ENCODE measurements around the gene GALNTL6. TPM values are rescaled to one million over a fixed set of nuclear protein-coding genes. Genes with fewer than 3 reads are reported as not detected.
"Not testable (repeated sequence)": the region's sequence is repeated elsewhere in the genome, so short reads cannot be mapped to it uniquely, and the experiment has no call there.

Gene GALNTL6
- total RNA-seq, 2 experiments from 2014 or later: not detected

DNA sequence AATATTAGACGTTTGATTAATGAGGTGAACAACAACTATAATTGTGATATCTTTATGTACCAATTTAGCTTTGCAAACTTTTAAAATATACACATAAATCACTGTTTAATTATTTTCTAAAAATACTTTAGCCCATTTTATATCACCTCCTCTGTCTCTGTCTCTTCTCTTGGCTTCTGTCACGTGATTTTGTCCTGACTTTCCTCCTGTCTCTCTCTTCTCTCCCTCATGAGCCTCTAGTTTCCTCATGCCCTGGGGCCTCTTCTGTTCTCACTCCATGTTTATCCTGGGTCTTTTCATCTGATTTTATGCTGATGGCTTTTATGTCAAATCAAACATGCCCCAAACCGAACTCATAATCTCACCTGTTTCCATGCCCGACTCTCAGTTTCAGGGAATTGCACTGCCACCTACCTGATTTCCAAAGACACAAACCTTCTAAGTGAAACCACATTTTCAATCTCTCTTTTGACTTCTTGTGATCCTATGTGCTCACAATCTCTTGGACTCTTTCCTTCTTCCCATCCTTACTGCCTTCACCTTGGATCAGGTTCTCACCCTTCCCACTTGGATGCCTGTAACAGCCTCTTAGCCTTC lies 1052.4 kb downstream of the GALNTL6 start:
- H3K27me3 Mint-ChIP-seq: no peaks in the 10 kb centered on the region
- H3K9me3 Mint-ChIP-seq (ENCODE audit: low read depth): no peaks in the 10 kb centered on the region
- ATAC-seq: no peak
- H3K36me3 Mint-ChIP-seq: no peaks in the 10 kb centered on the region
- no peak overlapping the region for H3K27ac Mint-ChIP-seq
- H3K4me3 Mint-ChIP-seq: no peak overlapping the region
- no peaks in the 10 kb centered on the region for H3K4me1 Mint-ChIP-seq
- no peak for DNase-seq
- CTCF ChIA-PET: no interaction called here

DNA sequence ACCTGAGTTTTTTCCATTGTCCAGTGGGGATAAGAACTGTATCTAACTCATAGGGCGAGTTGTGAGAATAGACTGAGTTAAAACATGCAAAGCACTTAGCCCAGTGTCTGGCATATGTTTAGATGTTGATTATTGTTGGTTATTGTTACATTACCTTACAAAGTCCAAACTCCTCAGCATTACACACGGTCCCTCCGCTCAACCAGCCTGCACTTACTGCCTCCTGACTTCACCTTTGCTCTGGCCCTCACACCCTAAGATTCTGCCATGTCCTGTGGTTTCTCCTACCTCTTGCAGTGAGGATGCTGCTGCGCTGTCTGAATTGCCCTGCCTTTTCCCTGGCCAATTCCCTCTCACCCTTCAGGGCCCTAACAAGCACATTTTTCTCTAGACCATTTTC lies 1053.2 kb downstream of the GALNTL6 start:
- no peaks in the 10 kb centered on the region for H3K9me3 Mint-ChIP-seq (ENCODE audit: low read depth)
- CTCF ChIA-PET: no interaction called here
- no peaks in the 10 kb centered on the region for H3K4me1 Mint-ChIP-seq
- no peaks in the 10 kb centered on the region for H3K36me3 Mint-ChIP-seq
- ATAC-seq: no peak
- no peak for DNase-seq
- no peak overlapping the region for H3K4me3 Mint-ChIP-seq
- H3K27ac Mint-ChIP-seq: no peak overlapping the region
- no peaks in the 10 kb centered on the region for H3K27me3 Mint-ChIP-seq

DNA sequence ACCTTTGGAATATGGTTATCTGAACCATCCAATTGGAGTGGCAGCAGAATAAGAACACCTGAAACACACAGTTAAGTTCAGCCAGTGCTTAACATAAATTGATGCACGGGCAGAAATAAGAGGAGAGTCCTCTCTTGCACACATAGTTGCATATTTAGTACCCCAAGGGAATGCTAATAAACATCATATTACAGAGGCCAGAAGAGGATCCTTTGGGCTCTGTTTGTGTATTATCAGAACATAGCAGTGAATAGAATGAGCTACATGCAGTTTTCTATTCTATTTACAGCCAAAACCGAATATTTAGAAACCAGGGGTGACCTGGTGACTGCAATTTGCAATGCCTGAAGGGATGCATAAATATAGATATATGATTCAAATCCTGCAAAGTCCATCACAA lies 1054.6 kb downstream of the GALNTL6 start:
- Mint-ChIP-seq H3K27me3 (no peaks in the 10 kb centered on the region), H3K27ac (no peak overlapping the region), H3K4me3 (no peak overlapping the region), H3K9me3 (ENCODE audit: low read depth) (no peaks in the 10 kb centered on the region), H3K36me3 (no peaks in the 10 kb centered on the region), H3K4me1 (no peaks in the 10 kb centered on the region)
- ATAC-seq (no peak), DNase-seq (no peak)
- CTCF ChIA-PET: no interaction called here

DNA sequence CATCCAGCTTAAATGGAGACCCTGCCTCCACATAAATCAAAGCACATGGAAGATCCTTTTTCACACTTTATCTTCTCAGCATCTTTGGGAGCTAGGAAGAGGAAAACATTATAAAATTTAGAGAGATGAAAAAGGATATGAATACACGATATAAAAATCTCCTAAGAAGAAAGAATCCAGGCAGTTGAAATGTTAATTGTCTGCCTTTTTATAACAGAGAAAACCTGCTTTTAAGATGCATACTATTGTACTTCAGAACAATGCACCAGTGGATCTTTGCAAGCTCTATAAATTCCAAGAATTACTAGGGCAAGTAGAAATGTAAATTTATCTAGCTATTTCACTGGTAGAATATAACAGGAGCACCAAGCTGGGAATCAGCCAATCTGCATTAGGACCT lies 1055.1 kb downstream of the GALNTL6 start:
- Mint-ChIP-seq H3K4me1 (no peaks in the 10 kb centered on the region), H3K4me3 (no peak overlapping the region), H3K27me3 (no peaks in the 10 kb centered on the region), H3K9me3 (ENCODE audit: low read depth) (no peaks in the 10 kb centered on the region), H3K27ac (no peak overlapping the region), H3K36me3 (no peaks in the 10 kb centered on the region)
- DNase-seq (no peak), ATAC-seq (no peak)
- CTCF ChIA-PET: no interaction called here

DNA sequence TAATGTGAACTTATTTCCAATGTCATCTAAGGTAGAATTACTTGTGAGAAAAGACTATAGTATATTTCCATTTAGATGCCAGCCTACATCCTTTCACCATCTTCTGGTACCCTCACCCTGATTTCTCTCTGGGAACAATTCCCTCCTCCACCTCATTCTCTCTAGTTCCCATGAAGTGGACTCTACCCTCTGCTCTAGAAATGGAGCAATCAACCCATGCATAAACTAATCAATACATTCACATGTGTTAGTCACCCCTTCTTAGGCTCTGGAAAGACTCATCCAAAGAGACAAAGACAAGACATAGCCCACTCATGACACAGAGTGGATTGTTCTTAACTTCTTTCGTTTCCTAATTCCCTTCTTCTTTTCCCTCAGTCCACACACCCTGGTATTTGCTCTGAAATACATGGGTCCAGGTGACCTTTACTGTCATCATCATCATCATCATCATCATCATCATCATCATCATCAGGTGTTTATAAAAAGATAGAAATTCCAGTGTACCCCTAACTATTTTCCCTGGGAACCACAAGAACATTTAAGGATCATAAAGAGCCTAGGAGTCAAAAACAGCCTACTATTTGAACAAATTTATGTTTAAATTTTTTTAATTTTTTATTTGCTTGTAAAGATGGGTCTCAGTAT lies 1056.5 kb downstream of the GALNTL6 start:
- no peak for DNase-seq
- CTCF ChIA-PET: no interaction called here
- H3K27me3 Mint-ChIP-seq: no peaks in the 10 kb centered on the region
- H3K36me3 Mint-ChIP-seq: no peaks in the 10 kb centered on the region
- no peak overlapping the region for H3K27ac Mint-ChIP-seq
- H3K9me3 Mint-ChIP-seq (ENCODE audit: low read depth): no peaks in the 10 kb centered on the region
- ATAC-seq: no peak
- no peaks in the 10 kb centered on the region for H3K4me1 Mint-ChIP-seq
- no peak overlapping the region for H3K4me3 Mint-ChIP-seq

DNA sequence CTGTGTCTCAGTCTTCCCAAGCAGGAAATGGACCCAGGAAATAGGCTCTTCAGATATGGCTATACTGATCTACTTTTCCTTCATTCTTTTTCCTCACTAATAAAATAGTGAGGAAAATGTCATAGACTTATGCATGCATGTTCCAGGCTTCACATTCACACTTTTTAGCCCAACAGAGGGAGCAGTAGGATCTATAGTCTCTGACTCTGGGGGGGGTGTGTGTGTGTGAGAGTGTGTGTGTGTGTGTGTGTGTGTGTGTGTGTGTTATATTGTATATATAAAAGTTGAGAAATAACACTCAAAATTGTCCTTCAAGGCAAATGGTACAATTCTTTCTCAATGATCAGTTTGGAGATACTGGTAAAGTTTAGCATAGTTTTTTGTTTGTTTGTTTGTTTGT lies 1058.2 kb downstream of the GALNTL6 start:
- Mint-ChIP-seq H3K9me3 (ENCODE audit: low read depth) (no peaks in the 10 kb centered on the region), H3K36me3 (no peaks in the 10 kb centered on the region), H3K27ac (no peak overlapping the region), H3K4me1 (no peaks in the 10 kb centered on the region), H3K4me3 (no peak overlapping the region), H3K27me3 (no peaks in the 10 kb centered on the region)
- ATAC-seq: no peak
- no peak for DNase-seq
- CTCF ChIA-PET: no interaction called here

DNA sequence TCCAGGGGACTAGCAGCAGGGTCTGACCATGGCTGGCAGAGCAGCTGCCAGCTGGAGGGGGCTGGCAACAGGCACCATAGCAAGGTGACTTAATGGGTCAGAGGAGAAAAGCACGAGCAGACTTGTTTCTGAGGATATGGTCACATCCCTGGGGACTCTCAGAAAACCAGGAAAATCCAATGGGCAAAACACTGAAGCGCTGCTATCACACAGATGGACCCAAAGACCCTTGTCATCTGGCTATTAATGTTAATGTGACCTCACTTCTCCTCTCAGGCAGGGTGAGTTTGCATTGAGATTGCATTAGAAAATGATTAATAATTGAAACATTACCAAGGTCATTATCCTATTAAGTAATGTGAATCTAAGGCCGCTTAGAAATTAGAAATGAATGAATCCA lies 1061.7 kb downstream of the GALNTL6 start:
- Mint-ChIP-seq H3K27ac (no peak overlapping the region), H3K36me3 (no peaks in the 10 kb centered on the region), H3K27me3 (no peaks in the 10 kb centered on the region), H3K4me1 (no peaks in the 10 kb centered on the region), H3K9me3 (ENCODE audit: low read depth) (no peaks in the 10 kb centered on the region), H3K4me3 (no peak overlapping the region)
- DNase-seq (no peak), ATAC-seq (no peak)
- CTCF ChIA-PET: no interaction called here

DNA sequence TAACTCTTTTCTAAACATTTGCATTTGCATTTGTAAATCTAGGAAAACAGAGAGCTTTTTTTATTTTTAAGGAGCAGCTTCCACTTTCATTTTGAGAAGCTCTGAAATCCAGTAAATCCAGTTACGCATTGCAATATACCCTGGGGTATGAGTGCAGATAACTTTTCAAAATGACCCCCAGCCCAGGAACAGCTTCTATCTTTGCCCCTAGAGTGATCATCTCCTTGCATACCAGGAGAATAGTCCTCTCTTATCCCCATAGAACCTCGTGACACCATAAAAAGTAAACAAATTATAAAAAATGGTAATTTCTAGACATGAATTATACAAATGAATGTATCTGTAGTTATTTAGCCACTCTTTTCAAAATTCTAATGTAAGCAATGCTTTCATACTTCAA lies 1063.2 kb downstream of the GALNTL6 start:
- no peak overlapping the region for H3K27ac Mint-ChIP-seq
- no peaks in the 10 kb centered on the region for H3K9me3 Mint-ChIP-seq (ENCODE audit: low read depth)
- DNase-seq: no peak
- H3K27me3 Mint-ChIP-seq: no peaks in the 10 kb centered on the region
- ATAC-seq: no peak
- CTCF ChIA-PET: no interaction called here
- H3K4me1 Mint-ChIP-seq: no peaks in the 10 kb centered on the region
- H3K4me3 Mint-ChIP-seq: no peak overlapping the region
- H3K36me3 Mint-ChIP-seq: no peaks in the 10 kb centered on the region

DNA sequence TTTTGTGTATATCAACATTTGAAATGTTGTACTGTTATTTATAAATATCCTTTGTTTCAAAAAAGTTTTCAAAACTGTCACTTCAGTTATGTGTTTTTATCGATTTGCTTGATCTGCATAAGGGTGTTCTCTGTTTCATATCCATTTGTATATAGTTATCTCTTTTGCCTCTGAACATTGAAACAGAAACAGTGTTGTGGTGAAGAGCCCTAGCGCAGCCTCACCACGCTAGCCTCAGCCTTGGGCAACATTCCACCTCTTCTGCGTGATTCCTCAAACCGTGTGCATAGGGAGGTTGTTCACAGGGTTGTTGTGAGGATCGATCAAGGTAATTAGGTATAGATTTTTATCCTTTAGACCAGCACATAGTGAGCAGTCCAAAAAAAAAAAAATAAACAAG lies 1068.4 kb downstream of the GALNTL6 start:
- DNase-seq (no peak), ATAC-seq (no peak)
- CTCF ChIA-PET: no interaction called here
- Mint-ChIP-seq H3K9me3 (ENCODE audit: low read depth) (no peaks in the 10 kb centered on the region), H3K4me1 (no peaks in the 10 kb centered on the region), H3K27ac (no peak overlapping the region), H3K36me3 (no peaks in the 10 kb centered on the region), H3K27me3 (no peaks in the 10 kb centered on the region), H3K4me3 (no peak overlapping the region)

DNA sequence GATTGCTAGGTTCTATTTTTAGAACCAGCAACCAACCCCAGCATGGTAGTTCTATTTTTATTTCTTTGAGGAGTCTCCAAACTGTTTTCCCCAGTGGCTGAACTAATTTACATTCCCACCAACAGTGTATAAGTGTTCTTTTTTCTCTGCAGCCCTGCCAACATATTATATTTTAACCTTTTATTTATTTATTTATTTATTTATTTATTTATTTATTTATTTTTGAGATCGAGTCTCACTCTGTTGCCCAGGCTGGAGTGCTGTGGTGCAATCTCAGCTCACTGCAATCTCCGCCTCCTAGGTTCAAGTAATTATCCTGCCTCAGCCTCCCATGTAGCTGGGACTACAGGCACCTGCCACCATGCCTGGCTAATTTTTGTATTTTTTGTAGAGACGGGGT lies 1074.2 kb downstream of the GALNTL6 start:
- not testable (repeated sequence) for H3K27ac Mint-ChIP-seq, H3K4me1 Mint-ChIP-seq

DNA sequence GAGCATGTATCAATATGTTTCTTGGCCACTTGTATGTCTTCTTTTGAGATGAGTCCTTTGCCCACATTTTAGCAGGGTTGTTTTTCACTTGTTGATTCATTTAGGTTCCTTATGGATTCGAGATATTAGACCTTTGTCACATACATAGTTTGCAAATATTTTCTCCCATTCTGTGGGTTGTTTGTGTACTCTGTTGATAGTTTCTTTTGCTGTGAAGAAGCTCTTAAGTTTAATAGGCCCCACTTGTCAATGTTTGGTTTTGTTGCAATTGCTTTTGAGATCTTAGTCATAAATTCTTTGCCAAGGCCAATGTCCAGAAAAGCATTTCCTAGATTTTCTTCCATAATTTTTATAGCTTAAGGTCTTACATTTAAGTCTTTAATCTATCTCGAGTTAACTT lies 1074.8 kb downstream of the GALNTL6 start:
- H3K9me3 Mint-ChIP-seq (ENCODE audit: low read depth): peaks cover 1% of the 10 kb centered on the region
- DNase-seq (no peak), ATAC-seq (no peak)
- no peaks in the 10 kb centered on the region for H3K27me3 Mint-ChIP-seq
- no peaks in the 10 kb centered on the region for H3K4me1 Mint-ChIP-seq
- CTCF ChIA-PET: no interaction called here
- no peaks in the 10 kb centered on the region for H3K36me3 Mint-ChIP-seq
- no peak overlapping the region for H3K4me3 Mint-ChIP-seq
- no peak overlapping the region for H3K27ac Mint-ChIP-seq

More for the DNA sequence above, 1074.2 kb downstream of the GALNTL6 start:
- DNase-seq; CTCF ChIA-PET; H3K27me3 Mint-ChIP-seq; ATAC-seq; H3K9me3 Mint-ChIP-seq (ENCODE audit: low read depth); H3K36me3 Mint-ChIP-seq; H3K4me3 Mint-ChIP-seq: not testable (repeated sequence)

DNA sequence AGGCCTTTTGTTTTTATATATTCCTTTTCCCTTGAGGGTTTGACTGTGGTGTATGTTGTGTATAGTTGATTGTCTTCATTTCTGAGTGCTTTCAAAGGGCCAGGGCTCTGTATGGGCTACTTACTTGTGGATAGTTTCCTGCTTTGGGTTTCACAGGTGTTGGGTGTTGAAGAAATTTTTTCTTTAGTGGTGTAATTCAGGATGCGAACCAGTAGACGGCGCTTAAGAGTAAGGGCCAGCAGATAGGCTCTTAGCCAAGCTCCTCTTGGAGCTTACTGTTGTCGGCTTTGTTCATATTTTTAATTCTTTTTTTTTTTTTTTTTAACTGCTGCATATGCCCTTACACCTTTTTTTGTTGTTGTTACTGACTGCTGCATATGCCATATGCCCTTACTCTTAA lies 1079.1 kb downstream of the GALNTL6 start:
- ATAC-seq: no peak
- H3K9me3 Mint-ChIP-seq (ENCODE audit: low read depth): peaks cover 1% of the 10 kb centered on the region
- no peak for DNase-seq
- no peaks in the 10 kb centered on the region for H3K4me1 Mint-ChIP-seq
- H3K4me3 Mint-ChIP-seq: no peak overlapping the region
- H3K36me3 Mint-ChIP-seq: no peaks in the 10 kb centered on the region
- CTCF ChIA-PET: no interaction called here
- no peaks in the 10 kb centered on the region for H3K27me3 Mint-ChIP-seq
- no peak overlapping the region for H3K27ac Mint-ChIP-seq

DNA sequence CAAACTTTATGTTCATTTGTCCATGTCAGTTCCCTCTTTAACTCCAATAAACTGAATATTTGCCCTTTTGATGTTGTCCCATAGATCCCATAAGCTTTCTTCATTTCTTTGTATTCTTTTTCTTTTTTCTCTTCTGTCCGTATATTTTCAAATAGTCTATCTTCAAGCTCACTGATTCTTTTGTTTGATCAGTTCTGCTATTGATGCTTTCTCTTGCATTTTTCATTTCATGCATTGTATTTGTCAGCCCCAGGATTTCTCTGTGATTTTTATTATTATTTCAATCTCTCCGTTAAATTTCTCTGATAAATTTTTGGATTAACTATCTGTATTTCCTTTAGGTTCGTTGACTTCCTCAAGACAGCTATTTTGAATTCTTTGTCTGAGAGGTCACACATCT lies 1082.5 kb downstream of the GALNTL6 start:
- Mint-ChIP-seq H3K9me3 (ENCODE audit: low read depth) (peaks cover 1% of the 10 kb centered on the region), H3K4me3 (no peak overlapping the region), H3K27me3 (no peaks in the 10 kb centered on the region), H3K4me1 (no peaks in the 10 kb centered on the region), H3K27ac (no peak overlapping the region), H3K36me3 (no peaks in the 10 kb centered on the region)
- no peak for ATAC-seq
- CTCF ChIA-PET: no interaction called here
- DNase-seq: no peak

DNA sequence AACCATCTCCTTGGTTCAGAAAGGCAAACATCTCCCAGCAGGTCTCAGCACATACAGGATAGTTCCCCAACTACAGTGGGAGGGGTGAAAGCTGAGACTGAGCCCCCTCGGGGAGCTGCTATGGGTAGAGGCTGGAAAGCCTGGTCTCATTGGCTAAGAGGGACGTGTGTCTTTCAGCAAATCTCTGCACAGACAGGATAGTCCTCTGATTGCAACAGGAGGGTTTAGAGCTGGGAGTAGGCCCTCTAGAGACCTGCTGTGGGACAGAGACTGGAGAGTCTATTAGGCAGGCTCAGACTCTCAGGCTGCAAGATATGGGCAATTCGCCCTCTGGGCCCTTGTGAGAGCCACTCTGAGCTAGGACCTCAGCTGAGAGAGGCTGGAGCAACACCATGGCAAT lies 1083.8 kb downstream of the GALNTL6 start:
- H3K27me3 Mint-ChIP-seq: no peaks in the 10 kb centered on the region
- no peak overlapping the region for H3K27ac Mint-ChIP-seq
- ATAC-seq (no peak), DNase-seq (no peak)
- no peaks in the 10 kb centered on the region for H3K4me1 Mint-ChIP-seq
- H3K4me3 Mint-ChIP-seq: no peak overlapping the region
- CTCF ChIA-PET: no interaction called here
- H3K9me3 Mint-ChIP-seq (ENCODE audit: low read depth): no peaks in the 10 kb centered on the region
- H3K36me3 Mint-ChIP-seq: no peaks in the 10 kb centered on the region

DNA sequence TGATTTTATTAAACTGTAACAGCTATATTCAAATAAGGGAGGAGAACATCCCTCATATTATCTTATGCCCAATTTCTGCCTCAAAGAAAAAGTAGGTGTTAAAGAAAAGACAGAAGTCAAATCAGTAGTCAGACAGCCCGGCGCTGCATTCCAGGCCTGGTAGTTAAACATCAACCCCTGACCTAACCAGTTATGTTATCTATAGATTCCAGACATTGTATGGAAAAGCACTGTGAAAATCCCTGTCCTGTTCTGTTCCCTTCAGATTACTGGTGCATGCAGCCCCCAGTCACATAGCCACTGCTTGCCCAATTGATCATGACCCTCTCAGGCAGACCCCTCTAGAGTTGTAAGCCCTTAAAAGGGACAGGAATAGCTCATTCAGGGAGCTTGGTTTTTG lies 1085.5 kb downstream of the GALNTL6 start:
- CTCF ChIA-PET: no interaction called here
- Mint-ChIP-seq H3K27me3 (no peaks in the 10 kb centered on the region), H3K4me1 (no peaks in the 10 kb centered on the region), H3K9me3 (ENCODE audit: low read depth) (no peaks in the 10 kb centered on the region), H3K36me3 (no peaks in the 10 kb centered on the region), H3K4me3 (no peak overlapping the region), H3K27ac (no peak overlapping the region)
- no peak for ATAC-seq
- no peak for DNase-seq

All from activated CD8-positive, alpha-beta memory T cell treated with anti-CD3 and anti-CD28 coated beads, Interleukin-2, amount 10 ng/mL, durations not matched to agents 7 days and 5 days (primary cell).